GM21528 (cell line): ENCODE data around the gene SHISA4.
A peak's percentile ranks its signal among the peaks of the same experiment; 100 is the strongest.
"Not testable (repeated sequence)": the region's sequence is repeated elsewhere in the genome, so short reads cannot be mapped to it uniquely, and the experiment has no call there.

Experiments
- ATAC-seq: cut with Tn5 transposase; IDR thresholded peaks from one replicate; pipeline ENCODE4 v1.9.1; 2021; ENCODE audit warnings: mild to moderate bottlenecking, moderate library complexity; ENCODE audit not compliant: unreplicated experiment, low FRiP score

SHISA4 gene

GRCh38 chr1:201895913-201896807 is 7.5 kb downstream of the SHISA4 start:
- peak; percentile 71 for ATAC-seq

- no peak for ATAC-seq
Measured at GRCh38 chr1:201896951-201897391, 8.3 kb downstream of the SHISA4 start.

GRCh38 chr1:201898240-201898894 is 9.7 kb downstream of the SHISA4 start:
- no peak for ATAC-seq

- no peak for ATAC-seq
Measured at GRCh38 chr1:201898992-201899391, 10.3 kb downstream of the SHISA4 start.

- no peak for ATAC-seq
Measured at GRCh38 chr1:201899683-201900429, 11.2 kb downstream of the SHISA4 start.

- no peak for ATAC-seq
Measured at GRCh38 chr1:201900476-201900875, 11.8 kb downstream of the SHISA4 start.

DNA sequence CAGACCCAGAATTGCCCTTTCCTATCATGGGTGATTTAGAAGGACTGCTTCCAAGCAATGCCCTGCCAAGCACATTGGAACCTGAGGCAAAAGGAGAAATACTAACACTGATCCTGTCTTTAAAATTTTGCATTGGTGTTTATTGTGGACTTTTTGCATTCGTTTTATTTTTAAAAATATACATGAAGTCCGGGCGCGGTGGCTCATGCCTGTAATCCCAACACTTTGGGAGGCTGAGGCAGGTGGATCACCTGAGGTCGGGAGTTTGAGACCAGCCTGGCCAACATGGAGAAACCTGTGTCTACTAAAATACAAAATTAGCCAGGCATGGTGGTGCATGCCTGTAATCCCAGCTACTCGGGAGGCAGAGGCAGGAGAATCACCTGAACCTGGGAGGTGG is 12.3 kb downstream of the SHISA4 start:
- ATAC-seq = not testable (repeated sequence)

GRCh38 chr1:201902198-201902597 is 13.5 kb downstream of the SHISA4 start:
- no peak for ATAC-seq

GRCh38 chr1:201903135-201903534 is 14.4 kb downstream of the SHISA4 start:
- ATAC-seq = no peak

DNA sequence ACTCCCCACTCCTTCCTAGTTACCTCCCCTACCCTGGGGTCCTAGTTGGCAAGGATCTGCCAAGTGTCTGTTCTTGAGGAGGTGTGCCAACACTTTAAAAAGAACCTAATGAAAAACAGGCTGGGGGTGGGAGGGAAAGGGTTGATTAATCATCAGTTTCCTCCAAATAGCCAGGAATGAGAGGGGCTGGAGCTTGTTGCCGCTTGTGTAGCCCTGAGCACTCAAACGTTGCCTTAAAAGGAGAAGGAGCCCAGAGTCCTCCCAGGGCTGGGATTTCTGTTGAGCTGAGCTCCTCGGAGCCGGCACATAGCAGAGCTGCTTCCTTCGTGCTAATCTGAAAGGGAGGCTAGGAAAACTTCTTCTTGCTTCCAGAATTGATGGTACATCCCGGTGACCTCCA is 15.9 kb downstream of the SHISA4 start:
- ATAC-seq = no peak

GRCh38 chr1:201905234-201905890 is 16.7 kb downstream of the SHISA4 start:
- no peak for ATAC-seq

DNA sequence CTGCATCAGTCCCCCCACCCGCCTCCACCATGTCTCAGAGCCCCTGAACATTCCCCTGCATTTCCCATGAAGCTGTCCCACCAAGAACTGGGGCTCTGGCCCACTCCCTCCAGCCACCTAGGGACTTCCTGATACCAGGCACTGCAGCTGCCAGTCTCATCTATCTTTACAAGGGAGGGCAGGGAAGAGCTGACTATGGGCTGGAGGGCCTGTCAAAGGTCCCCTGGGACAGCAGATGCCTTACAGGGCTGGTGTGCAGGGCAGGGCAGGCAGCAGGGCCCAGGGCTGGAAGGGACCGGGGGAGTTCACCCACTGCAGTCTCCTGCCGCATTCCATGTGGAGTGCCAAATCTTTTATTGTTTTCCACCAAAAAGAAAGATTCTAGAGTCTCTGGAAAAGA is 17.6 kb downstream of the SHISA4 start:
- no peak for ATAC-seq

DNA sequence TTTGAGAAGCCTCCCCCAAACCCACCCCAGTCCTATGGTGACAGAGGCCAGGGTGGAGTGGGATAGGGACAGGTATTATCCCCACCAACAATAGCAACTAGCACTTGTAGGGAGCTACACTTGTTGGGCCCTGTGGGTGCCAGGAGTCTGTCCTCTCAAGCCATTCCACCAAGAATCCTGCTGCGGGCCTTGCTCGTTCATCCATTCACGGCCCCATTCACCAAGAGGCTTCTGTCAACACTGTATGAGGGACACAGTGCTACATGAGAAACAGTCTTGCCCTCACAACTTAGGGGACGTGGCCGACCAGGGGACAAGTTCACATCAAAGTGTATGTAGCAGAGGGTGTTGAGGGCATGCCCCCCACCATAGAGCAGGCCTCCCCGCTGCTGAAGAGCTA is 18.9 kb downstream of the SHISA4 start:
- no peak for ATAC-seq

DNA sequence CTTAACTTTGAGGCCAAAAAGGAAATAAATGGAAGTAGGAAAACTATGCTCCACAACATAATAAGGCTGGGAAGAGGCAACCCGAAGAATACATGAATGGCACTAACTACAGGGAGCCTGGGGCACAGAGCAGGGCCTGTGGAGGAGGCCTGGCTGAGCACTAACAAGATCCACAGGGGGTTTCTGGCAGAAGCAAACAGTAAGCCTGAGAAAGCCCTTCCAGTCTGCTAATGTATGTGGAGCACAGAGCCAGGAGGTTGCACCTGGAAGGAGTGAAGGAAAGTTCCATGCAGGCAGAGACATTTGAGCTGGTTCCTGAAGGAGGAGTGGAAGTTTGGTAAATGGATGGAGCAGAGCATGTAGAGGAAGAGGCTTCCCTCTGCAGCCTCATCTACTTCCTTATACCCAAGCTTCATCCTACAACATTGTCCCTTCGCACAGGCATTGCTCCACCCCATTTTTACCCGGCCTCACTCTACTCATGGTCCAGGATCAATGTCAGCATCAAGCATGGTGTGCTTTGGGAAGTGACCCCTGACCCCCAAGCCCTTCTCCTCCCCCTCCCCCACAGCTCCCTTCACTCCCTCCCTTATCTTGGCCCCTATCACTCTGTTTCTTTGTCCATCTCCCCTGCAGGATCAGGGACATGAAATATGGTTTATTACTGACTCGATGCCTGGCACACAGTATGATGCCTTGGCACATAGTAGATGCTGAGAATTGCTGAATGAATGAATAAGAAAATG is 23.3 kb downstream of the SHISA4 start:
- no peak for ATAC-seq

DNA sequence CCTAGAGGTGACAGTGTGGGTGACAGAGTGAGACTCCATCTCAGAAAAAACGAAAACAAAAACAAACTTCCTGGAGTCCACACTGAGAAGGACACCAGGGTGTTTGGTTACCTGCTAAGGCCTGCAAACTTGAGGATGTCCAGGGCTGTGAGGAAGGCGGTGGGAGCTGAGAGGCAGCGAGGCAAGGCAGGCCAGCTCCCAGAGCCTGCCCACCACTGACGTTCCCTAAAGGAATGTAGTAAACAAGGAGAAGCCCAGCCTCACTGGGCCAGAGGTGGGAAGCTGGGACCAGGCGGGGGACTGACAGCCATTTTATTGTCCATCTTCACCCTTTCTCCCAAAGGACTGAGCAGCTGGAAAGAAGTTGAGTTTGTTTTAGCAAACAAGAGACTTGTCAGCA is 24.1 kb downstream of the SHISA4 start:
- no peak for ATAC-seq

DNA sequence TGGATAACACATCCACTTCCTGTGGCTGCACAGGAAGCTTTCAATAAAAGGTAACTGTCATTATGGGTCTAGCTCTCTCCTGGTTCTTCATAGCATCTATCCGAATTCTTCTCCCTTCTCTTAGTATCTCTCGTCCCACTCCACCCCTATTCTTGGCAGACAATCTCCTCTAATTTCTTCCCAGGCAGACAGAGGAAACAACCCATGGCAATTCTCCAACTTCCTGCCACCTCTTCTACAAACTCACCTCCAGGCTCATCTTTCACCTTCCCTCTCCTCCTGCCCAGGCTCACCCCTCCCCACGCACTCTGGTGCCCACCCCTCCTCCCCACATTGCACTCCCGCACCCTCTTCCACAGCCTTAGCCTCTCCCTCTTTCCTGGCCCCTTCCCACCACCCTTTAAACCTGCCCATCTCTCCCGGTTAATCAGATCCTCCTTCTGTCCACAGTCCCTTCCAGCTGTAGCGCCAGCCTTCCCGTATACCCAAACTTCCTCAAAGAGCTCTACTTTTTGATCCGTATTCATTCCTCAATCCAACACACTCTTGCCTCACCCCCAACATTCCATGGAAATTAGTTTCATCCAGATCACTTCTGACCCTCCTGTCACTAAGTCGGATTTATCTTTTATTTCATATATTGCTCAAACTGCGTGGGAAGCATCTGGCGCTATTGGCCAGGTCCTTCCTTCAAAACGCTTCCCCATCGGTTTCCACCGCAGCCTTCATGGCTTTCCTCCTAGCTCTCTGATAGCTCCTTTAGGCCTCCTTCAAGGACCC is 25.9 kb downstream of the SHISA4 start:
- ATAC-seq = no peak

- no peak for ATAC-seq
Measured at GRCh38 chr1:201916649-201917249, 28.1 kb downstream of the SHISA4 start.

DNA sequence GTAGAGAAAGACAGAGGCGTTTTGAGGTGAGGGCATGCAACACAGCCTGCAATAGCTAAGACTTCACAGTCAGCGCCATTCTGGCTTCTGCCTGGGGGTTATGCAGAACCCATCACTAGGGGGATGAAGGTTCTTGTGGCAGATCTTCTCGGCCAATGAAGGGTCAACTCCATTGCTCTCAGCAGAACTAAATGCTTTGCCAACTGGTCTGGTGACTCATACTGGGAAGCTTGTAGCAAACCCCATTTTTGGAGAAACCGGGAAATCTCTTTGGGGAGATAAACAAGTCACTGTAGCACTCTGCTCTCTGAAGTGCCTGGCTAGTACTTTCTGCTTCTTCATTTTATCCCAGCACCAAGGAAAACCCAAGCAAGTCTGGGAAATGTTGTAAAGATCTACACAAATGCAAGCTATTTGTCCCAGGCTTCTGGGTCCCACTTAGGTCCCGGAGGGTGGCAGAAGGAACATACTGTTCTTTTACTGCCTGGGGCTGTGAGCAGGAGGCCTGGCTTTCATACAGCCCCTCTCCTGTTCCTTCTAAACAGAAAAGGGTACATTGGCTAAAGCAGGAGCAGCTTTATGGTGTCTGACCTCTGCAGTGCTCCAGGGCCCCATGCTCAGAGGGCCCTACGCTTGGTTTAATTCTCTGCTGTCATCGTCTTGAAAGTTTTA is 28.8 kb downstream of the SHISA4 start:
- no peak for ATAC-seq
